ENCODE data around the gene RPL10A.
A peak's percentile ranks its signal among the peaks of the same experiment; 100 is the strongest.

The RPL10A gene

DNA sequence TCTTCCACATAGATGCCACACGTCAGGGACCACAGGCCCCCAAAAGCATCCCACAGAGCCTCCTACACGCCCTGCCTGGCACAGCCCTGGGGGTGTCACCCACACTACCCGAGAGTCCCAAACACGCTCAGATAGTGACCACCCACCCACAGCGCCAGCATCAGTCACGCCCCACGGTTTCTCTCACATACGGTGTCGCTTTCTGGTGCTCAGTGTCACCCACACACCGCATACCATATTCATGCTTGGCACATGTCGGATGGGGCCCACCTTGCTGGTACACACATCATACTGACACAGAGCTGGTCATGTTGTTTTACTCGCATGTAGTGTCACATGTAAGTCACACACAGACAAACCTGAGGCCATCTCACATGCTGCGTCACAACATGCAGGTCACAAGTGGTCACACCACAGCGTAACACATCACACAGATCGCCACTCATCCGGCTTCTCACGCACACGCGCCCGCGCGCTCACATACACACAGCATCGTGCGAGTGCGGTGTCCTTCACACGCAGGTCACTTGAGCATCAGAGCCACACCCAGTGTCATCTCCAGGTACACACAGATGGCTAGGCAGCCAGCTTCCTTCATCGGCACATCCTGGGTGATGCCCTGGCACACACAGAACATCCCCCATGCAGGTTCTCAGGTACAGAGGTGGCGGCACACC is 25.2 kb downstream of the RPL10A start:
- DNase-seq = no peak

DNA sequence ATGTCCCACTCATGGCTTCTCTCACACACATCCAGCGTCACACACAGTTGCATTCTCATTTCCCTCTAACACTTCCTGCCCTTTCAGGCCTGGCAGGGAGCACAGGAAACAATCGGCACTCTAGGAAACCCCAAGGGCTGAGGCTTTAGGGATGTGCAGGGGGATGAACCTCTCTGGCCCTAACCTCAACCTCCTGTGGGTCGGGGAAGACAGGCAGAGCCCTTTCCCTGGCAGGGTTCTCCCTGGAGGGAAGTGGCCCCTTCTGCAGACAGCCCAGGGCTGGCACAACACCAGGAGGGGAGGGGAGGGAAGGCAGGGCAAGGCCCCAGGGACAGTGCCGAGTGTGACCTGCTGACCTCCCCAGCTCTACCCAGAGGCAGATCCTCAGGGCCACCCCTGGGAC is 26.0 kb downstream of the RPL10A start:
- DNase-seq = no peak

DNA sequence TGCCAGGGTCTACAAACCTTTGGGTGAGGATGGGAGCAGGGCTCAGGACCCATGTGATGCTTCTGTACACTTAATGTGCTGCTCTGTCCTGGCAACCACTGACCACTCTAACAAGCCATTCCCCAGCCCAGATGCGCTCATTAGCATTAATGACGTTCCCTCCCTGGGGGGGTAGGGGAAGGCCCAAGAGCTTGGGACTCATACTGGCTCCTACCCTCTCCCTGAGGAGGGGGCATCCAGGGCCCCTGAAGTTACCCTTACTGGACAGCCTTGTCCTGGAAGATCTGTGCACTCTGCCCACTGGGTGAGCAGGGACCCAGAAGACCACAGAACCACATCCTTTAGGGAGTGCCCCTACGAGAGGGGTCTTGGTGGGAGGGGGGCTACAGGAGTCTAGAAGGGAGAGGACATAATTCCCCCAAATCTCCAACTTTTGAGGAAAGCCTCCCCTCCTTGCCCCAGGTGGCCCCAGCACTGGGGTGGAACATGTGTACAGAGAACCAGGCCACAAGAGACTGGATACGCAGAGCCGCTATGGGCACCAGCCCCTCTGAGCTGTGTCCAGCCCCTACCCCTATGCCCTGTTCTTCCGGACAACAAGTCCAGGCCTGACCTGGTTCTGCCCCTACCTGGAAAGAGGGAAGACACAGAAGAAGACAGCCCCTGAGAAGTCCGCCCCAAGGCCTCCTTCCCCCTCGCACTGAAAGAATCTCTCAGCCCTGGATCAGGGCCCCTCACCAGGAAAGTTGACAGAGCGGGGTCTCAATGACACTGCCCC is 27.2 kb downstream of the RPL10A start:
- no peak for DNase-seq

DNA sequence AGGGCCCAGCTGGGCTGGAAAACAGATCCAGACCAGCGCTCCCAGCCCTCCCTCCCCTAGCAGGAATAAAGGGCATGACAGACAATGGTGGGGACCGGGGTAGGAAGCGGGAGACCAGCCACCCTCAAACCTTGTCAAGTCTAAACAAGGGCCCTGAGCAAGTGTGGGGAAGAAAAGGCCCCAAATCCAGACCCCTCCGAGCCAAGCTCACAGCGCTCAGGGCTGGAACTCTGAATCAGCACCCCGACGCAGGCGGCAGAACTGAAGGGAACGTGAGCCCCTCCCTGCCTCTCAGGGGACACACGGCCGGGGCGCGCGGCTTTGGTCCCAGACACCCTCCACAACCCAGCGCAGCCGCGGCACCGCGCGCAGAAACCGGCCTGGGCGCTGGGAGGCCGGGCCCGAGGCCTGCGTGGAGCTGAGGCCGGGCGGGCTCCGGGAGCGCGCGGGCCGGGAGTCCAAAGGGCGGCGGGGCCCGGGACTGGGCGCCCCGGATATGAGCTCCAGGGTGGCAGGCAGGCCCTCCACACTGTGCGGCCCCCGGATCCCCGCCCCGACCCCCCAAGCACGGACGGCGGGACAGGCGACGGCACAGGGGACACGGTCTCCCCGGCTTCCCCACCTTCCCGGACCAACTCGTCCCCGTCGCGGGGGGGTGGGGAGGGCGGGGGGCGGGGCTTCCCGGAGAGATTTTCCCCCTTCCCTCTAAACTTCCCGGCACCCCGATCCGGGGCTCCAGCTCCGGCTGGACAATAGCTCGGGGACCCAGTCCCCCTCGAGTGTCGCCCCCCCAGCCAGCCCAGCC is 28.0 kb downstream of the RPL10A start:
- no peak for DNase-seq

DNA sequence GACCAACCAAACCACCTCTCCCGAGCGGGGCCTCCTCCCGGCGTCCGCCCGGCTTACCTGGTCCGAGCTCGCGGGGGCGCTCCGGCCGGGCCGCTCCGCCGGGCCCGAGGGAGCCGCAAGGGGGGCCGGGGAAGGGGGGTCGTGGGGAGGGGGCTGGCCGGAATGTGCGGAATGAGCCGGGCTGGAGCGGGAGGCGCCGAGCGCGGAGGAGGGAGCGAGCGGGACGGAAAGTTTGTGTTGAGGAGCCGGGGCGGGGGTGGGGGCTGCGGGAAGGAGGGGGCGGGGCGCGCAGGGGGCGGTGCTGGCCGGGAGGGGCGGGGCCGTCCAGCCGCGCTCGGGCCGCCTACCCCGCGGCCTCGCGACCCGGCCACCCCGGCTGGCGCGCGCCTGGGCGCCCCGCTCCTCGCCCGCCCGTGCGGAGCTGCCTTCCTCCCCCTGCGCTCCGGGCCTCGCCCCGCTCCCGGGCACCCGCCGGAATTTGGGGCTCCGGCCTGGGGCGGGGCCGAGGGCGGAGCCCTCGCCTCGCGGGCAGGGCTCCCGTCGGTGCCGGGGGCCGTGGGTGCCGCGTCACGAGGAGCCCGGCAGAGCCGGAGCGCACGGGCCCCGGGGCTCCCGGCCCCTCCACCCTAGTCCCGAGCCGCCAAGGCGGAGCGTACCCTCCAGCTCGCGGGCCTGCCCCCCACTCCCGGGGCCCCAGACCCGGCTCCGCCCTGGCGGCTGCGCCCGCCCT is 28.8 kb downstream of the RPL10A start, which contains the start of gene TEAD3:
Gene TEAD3, minus strand, starts transcription at position 239 of the 730 bp plus-strand sequence.
- DNase-seq = peak; percentile 64

DNA sequence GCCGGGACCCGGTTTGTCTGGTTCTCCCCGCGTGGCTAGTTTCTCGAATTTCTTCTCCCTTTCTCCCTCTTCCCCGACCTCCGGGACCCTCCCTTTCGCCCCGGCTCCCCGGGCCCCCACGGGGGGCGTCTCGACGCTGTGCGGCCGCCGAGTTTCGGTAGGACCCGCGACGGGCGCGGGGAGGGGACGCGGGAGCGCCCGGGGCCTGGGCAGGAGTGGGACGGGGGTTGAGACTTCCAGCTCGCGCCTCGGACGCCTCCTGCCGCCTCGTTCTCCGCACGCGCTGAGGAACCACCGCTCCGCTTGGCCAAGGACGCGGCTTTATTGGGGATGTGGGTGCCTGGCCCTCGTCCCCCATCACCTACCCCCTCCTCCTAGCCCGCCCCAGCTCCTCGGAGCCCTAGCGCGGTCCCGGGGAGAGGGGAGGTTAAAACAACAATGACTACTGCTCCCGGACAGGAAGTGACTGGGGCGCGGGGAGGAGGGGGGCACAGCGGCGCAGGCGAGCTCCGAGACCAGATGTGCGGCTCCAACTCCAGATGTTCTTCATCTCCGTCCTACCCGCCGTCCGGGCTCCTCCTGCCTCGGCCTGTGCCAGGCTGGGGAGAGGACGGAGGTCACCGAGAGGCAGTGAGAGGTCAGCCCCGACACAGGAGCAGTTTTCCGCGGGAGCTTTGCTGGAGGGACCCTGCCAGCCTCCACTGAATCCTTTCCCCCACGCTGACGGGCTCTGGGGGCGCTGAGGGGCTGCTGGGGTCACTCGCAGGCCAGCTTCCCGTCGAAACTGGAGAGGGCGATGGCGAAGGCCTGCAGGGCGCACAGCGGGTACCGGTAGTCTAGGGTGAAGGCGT is 29.6 kb downstream of the RPL10A start:
- peak; percentile 47 for DNase-seq

DNA sequence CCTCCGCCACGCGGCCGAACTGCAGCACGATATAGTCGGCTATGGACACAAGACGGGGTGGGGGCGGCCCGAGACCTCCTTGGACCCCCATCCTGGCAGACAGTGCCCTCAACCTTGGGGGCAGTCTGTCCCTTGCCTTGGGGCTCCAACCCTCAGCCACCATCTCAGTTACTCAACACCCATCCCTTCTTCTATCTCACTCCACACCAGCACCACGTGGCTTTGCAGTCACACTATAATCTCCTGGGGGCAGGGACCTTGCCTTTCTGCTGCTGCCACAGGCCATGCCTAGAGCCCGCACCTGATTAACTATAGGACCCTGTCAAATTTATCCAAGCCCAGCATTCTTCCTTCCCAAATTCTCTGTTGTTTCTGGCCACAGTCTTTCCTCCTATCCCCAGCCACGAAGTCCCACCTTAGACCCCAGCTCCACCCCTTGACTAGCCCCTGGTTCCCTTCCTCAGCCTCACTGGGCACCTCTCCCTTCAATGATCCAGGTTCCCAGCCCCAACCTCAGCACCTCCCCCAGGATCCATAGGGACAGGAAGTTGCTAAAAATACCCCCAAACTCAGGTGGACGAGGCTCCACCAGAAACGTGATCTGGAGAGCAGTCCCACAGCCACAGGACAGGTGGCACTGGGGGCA is 30.3 kb downstream of the RPL10A start:
- no peak for DNase-seq

DNA sequence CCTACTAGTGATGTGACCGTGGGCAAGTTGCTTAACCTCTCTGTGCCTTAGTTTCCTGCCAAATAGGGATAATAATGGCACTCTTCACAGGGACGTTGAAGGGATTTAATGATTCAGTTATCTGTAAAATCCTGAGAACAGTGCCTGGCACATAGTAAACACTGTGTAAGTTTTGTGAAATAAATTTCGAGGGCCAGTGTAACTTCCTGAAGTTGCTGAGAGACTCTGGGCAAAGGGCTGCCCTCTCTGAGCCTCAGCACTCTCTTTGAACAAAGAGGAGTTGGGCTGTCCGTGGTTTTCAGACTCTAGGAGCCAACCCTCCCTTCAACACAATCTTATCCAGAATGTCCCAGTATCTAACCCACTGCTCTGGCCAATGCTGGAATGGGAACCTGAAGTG is 31.2 kb downstream of the RPL10A start:
- DNase-seq = no peak

DNA sequence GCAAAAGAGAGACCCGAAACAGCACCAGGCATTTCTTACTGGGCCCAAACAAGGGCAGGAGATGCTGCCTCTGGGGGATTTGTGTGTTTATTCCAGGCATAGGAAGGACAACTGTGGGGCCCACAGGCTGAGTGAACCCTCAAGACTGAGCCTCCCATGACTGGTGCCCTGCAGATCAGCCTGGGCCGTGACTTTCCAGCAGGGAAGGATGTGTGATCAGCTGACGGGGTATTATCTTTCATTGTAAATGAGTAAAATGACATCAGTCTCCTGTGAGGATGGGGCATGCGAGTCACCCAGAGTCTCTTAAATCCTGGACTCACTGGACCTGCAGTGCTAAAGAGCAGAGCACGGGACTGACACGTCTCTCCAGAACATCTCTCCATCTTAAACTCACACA is 32.6 kb downstream of the RPL10A start:
- DNase-seq = no peak

DNA sequence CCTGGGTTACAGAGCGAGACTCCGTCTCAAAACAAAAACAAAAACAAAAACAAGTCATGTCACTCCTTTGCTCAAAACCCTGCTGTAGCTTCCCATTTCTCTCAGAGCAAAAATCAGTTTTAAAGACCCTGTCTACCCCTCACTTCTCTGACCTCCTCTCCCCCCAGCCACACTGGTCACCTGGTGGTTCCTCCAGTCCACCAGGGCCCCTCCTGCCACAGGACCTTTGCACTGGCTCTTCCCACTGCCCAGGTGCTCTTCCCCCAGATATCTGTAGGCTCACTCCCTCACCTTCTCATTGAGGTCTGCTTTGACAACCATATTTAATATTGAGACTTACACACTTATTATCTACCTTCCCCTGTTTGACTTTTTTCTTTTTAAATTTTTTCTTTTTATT is 33.6 kb downstream of the RPL10A start:
- no peak for DNase-seq

DNA sequence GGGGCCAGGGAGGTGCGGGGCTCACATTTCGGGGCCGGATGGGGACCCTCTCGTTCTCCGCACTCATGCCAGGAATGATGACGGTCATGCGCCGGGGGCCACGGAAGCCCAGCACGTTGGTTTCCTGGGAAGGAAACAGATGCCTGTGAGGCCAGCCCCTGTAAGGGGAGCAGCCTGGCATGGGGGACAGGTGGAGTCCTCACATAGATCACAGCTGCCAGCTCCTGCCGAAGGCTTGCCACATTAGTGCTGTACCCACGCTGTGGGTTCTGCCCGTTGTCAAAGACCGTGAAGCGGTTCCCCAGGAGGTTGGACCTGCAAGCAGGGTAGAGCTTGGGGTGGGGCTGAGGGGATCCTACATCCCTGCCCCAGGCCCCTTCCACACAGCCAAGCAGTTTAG is 35.3 kb downstream of the RPL10A start:
- DNase-seq = no peak

DNA sequence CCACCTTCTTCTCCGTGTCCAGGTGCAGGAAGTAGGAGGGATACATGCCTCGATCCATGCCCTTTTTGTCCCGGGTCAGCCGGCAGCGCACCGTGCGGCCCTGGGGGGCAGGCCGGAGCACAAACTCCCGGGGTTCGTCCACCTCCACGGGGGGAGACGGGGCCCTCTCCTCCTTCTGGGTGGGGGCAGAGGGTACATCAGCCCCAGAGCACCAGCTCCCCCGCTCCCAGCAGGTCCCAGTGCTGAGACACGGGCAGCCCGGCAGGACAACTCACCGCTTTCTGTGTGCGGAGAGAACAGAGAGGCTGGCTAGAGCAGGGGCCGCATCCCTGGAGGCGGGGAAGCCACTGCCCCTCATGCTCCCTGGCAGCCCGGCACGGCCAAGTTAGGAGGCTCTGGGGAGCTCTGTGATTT is 37.8 kb downstream of the RPL10A start:
- no peak for DNase-seq

DNA sequence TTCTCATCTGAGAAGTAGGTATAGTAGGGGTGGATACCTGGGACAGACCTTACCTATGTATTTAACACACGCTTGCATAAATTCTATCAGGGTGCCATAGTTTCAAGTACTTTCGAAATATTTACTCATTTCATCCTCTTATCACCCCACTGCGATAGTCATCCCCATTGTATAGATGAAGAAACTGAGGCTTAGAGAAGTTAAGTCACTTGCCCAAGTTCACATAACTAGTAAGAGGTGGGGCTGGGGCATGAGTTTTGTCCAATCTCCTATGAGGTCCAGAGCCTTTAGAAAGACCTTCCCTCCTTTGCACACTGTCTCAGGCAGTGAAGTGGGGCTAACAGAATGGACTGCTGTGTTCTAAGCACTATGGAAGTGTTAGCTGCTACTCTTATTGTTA is 38.3 kb downstream of the RPL10A start:
- no peak for DNase-seq

DNA sequence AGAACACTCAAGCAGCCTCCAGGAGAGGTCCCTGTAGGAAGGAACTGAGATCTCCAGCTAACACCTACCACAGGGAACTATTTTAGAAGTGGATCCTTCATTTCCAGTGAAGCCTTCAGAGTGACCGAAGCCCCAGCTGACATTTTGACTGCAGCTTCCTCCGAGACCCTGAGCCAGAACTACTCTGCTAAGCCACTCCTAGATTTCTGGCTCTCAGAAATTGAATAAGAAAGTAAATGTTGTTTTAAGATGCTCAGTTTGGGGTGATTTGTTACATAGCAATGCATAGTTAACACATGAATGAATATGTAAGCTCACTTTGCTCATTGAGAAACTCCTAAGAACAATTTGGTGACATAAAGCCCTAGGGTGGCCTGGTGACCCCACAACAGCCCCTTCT is 39.0 kb downstream of the RPL10A start:
- no peak for DNase-seq

DNA sequence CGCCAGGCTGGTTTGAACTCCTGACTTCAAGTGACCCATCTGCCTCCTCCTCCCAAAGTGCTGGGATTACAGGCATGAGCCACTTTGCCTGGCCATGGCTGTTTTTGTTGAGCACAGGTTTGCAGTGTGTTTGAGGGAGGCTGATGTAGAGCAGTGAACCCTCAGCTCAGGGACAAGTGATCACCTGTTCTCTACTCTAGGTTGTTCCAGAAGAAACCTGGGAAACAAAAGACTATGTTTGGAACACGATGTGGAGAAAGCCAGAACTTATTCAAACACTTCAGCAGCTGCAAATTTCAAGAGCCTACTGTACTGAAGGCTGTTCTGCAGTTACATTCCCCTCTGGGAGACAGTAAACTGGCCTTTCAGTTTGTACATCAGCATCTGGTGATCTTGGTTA is 39.8 kb downstream of the RPL10A start:
- DNase-seq = no peak

DNA sequence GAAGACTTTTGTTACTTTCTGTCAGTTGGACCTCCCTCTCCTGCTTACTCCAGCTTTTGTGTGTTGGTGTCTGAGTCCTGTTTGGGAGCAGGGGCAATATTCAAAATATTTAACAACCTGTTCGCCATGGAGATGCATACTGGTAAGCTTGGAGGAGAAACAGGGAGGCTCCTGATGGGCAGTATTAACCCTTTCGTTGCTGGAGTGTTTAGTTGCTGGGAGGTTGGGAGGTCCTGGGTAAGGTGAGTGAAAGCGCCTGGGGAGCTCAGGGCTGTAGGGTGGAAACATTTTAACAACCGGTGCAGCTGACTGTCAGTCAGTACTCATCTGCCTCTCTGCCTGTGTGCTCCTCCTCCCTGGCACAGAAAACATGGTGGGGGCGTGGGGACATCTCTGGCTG is 40.3 kb downstream of the RPL10A start:
- no peak for DNase-seq

DNA sequence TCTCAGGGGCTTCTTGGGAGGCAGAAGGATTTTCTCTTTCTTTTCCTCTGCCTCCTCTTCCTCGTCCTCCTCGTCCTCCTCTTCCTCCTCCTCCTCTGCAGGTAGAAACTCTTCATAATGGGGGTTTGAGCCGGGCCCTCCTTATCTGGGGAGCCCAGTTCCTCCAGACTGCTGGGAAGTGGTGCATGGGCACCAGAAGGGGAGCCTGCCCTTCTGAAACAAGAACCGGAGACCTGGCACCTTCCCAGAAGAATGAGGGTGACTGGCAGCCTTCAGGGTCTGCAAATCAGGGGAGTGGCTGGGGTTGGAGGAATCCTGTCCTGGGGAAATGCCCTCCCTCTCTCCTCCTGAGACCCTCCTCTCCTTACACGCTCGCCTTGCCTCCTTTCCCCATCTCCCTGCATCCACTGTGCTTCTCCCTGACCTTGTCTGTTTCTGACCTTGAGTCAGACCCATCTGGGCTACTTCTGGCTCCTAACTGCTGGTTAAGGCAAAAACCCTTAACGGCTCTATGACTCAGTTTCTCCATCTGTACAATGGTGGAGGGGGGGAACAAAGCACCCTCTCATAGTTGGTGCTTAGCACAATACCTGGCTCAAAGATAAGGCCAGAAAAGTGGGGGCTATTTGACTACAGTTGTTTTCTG is 42.8 kb downstream of the RPL10A start:
- no peak for DNase-seq

DNA sequence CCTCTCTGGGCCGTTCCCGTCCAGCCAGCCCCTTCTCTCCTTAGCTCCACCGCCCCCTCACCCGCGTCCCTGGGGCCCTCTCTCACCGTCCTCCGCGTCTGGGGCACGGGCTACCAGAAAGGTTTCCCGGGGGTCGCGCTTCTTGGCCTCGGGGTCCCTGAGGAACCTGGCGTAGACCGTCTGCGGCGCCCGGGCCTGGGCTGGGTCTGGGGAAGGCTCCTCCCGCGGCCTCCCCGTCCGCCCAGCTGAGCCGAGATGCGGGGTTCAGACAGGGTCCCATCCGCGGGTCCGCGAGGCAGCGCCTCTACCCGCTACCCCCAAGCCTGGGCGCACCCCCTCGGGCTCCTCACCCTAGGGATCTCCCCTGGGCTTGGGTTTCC is 43.4 kb downstream of the RPL10A start:
- DNase-seq = no peak

DNA sequence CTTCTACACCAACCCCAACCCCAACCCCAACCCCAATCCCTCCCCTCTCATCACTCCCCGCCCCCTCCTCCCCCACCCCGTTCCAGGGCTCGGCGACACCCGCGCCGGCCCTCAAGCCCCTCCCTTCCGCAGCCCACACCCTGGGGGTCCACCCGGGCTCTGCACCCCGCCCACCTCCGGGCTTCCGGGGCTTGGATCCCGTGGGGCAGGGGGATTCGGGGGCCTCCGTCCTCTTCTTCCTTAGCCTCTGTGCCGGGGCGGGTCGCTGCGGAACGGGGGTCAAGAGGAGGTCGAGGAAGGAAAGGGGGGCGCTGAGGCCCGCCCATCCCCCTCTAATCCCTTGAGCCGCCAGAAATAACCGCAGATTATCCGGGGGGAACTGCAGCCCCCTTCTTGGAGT is 43.8 kb downstream of the RPL10A start:
- DNase-seq = no peak

DNA sequence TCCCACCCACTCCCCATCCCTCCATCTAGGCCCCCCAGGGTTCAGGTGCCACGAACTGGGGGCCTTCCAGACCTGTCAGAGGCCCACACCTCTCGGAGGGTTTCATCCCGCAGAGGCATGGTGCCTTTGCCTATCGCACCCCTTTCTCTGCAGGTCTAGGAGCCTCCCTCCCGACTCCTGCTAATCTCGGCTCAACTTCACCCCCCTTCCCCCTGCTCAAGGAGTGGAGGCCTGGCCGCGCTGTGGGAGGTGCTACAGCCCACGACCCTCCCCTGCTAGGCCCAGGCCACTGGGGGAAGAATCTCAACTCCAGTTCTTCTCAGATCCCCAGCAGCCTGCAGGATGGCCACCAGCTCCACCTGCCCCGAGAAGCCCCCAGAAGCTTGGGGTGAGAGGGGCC is 44.5 kb downstream of the RPL10A start, which contains the start of gene TULP1:
Gene TULP1, minus strand, starts transcription at position 157 of the 400 bp plus-strand sequence. Its CDS starts 38 bp downstream, at position 119.
- no peak for DNase-seq

DNA sequence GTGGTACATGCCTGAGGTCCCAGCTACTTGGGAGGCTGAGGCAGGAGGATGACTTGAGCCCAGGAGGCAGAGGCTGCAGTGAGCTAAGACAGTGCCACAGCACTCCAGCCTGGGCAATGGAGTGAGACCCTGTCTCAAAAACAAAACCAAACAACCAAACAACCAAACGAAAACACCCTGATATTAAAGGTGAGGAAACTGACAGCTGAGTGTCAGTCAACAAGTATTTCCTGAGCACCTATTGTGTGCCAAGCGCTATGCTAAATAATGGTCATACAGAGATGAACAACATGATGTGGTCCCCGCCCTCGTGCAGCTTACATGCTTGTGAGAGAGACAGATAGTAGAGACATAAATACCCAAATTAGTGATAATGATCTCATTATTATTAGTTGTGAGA is 46.4 kb downstream of the RPL10A start:
- no peak for DNase-seq
